Natural killer cell (primary cell): ENCODE results near the gene SH3GL1. TPM values are rescaled to one million over a fixed set of nuclear protein-coding genes. Genes with fewer than 3 reads are reported as not detected.

ENCODE experiments used
- ATAC-seq, 3 donors: fragments of 150-1000 bp in 2 of 3; fragments of 200-7000 bp in 1 of 3; cut with Tn5 transposase; 1 replicate in 1 of 3; 2 replicates in 2 of 3; pipeline ENCODE4 v1.10.0; 2021; ENCODE audit warnings: mild to moderate bottlenecking in 2 of 3, moderate library complexity in 2 of 3
- DNase-seq, 2 donors: peaks; one replicate each; pipeline versions ENCODE4 v3.0.0 to v3.0.0-alpha.2; 2013 to 2021; ENCODE audit warnings: mixed read lengths in 1 of 2
- H3K27ac ChIP-seq: one replicate; pipeline ENCODE4 v1.5.1; 2013; ENCODE audit warnings: mild to moderate bottlenecking, low read length
- H3K27me3 ChIP-seq: one replicate; pipeline ENCODE4 v1.6.1; 2013; ENCODE audit warnings: low read length; ENCODE audit not compliant: control insufficient read depth, insufficient read depth
- H3K36me3 ChIP-seq: one replicate; pipeline ENCODE4 v1.6.1; 2013; ENCODE audit warnings: low read length; ENCODE audit not compliant: control insufficient read depth, insufficient read depth
- H3K4me1 ChIP-seq: one replicate; pipeline ENCODE4 v1.6.1; 2013; ENCODE audit warnings: low read length; ENCODE audit not compliant: control insufficient read depth, insufficient read depth
- H3K4me3 ChIP-seq: one replicate; pipeline ENCODE4 v1.5.1; 2013; ENCODE audit warnings: low read length
- H3K9me3 ChIP-seq: one replicate; pipeline ENCODE4 v1.6.1; 2013; ENCODE audit warnings: low read length; ENCODE audit not compliant: control insufficient read depth, insufficient read depth
- H3K27ac Mint-ChIP-seq, 2 donors: one replicate each; pipeline ENCODE4 v1.8.0; 2022; ENCODE audit warnings: mild to moderate bottlenecking in 2 of 2, mixed read lengths in 2 of 2, moderate library complexity in 1 of 2
- H3K27me3 Mint-ChIP-seq, 2 donors: one replicate each; pipeline ENCODE4 v1.8.0; 2022; ENCODE audit warnings: low read depth in 2 of 2, mixed read lengths in 2 of 2
- H3K36me3 Mint-ChIP-seq: one replicate; pipeline ENCODE4 v1.8.0; 2022; ENCODE audit warnings: mixed read lengths
- H3K4me1 Mint-ChIP-seq, 2 donors: one replicate each; pipeline ENCODE4 v1.8.0; 2022; ENCODE audit warnings: mixed read lengths in 2 of 2
- H3K4me3 Mint-ChIP-seq: one replicate; pipeline ENCODE4 v1.8.0; 2022; ENCODE audit warnings: mild to moderate bottlenecking, moderate library complexity, mixed read lengths
- H3K9me3 Mint-ChIP-seq, 2 donors: one replicate each; pipeline ENCODE4 v1.8.0; 2022; ENCODE audit warnings: mixed read lengths in 2 of 2
- CTCF ChIP-seq: fragments of 200-600 bp; IDR thresholded peaks from one replicate; pipeline ENCODE4 v1.8.0; 2022; ENCODE audit warnings: antibody characterized with exemption
- WGBS: methylation state at CpG from one replicate; pipeline ENCODE4 v1.1.7; 2013; ENCODE audit warnings: missing lambda C conversion rate; ENCODE audit not compliant: insufficient coverage; 5-methylcytosine and 5-hydroxymethylcytosine counted together
- intact Hi-C: fragments of 100-400 bp; cut with micrococcal nuclease; formaldehyde crosslinking; loops from one replicate; pipeline ENCODE4 v1.14.2; 2022
- total RNA-seq, 4 donors: library from RNA; stranded (reverse); fragments of 120-200 nt in 1 of 4; gene quantifications; one replicate each; pipeline versions ENCODE4 v1.2.3 to v1.2.4, GENCODE V29; 2013 to 2022

The SH3GL1 gene
- total RNA-seq, 3 donors from 2014 or later (not counting 1 experiment from before 2014, with no cell fraction given), result 43.9 to 55.7 (median 49.2) TPM

- Histone ChIP-seq H3K9me3 (no peaks in the 10 kb centered on the region), H3K27me3 (no peaks in the 10 kb centered on the region), H3K27ac (no peak overlapping the region), H3K4me3 (no peak overlapping the region), H3K4me1 (peaks cover 97% of the 10 kb centered on the region), H3K36me3 (no peaks in the 10 kb centered on the region)
- H3K27me3 Mint-ChIP-seq, result no peaks in the 10 kb centered on the region
- DNase-seq, result no peak
- no peaks in the 10 kb centered on the region for H3K9me3 Mint-ChIP-seq
- H3K4me3 Mint-ChIP-seq, result no peak overlapping the region
- peaks cover 22 to 45% of the 10 kb centered on the region in 2 donors for H3K4me1 Mint-ChIP-seq
- no peak for ATAC-seq
- no peaks in the 10 kb centered on the region for H3K36me3 Mint-ChIP-seq
- 89% methylated on average over 27 of the region's 27 CpGs for WGBS
- no peak overlapping the region for H3K27ac Mint-ChIP-seq
- no peak for TF ChIP-seq CTCF
- intact Hi-C loops, result no loop called here
These were observed 25.7 kb downstream of the SH3GL1 start for GRCh38 chr19:4374498-4375163.

- H3K4me1 Mint-ChIP-seq, result peaks cover 27 to 48% of the 10 kb centered on the region in 2 donors
- intact Hi-C loops, result no loop called here
- no peak overlapping the region for H3K27ac Mint-ChIP-seq
- ATAC-seq, result no peak
- H3K27me3 ChIP-seq, result no peaks in the 10 kb centered on the region
- no peak overlapping the region for H3K4me3 ChIP-seq
- peak overlapping the region; percentile 29 for H3K4me3 Mint-ChIP-seq
- no peaks in the 10 kb centered on the region for H3K36me3 ChIP-seq
- H3K27me3 Mint-ChIP-seq, result no peaks in the 10 kb centered on the region
- H3K36me3 Mint-ChIP-seq, result no peaks in the 10 kb centered on the region
- no peaks in the 10 kb centered on the region for H3K9me3 Mint-ChIP-seq
- H3K9me3 ChIP-seq, result no peaks in the 10 kb centered on the region
- H3K4me1 ChIP-seq, result peaks cover 97% of the 10 kb centered on the region
- WGBS, result 67% methylated on average over 25 of the region's 25 CpGs
- DNase-seq, result no peak
- TF ChIP-seq CTCF, result no peak
- H3K27ac ChIP-seq, result no peak overlapping the region
These were observed 26.5 kb downstream of the SH3GL1 start for GRCh38 chr19:4373601-4374497.

GRCh38 chr19:4373013-4373367 lies 27.4 kb downstream of the SH3GL1 start:
- no peak for DNase-seq
- Mint-ChIP-seq H3K4me3 (no peak overlapping the region), H3K27ac (no peak overlapping the region), H3K9me3 (no peaks in the 10 kb centered on the region), H3K4me1 (peaks cover 33 to 55% of the 10 kb centered on the region in 2 donors), H3K36me3 (no peaks in the 10 kb centered on the region), H3K27me3 (no peaks in the 10 kb centered on the region)
- WGBS, result over 99% methylated on average over 8 of the region's 8 CpGs
- intact Hi-C loops, result no loop called here
- peaks cover 98% of the 10 kb centered on the region for H3K4me1 ChIP-seq
- no peak overlapping the region for H3K4me3 ChIP-seq
- ATAC-seq, result no peak
- H3K27me3 ChIP-seq, result no peaks in the 10 kb centered on the region
- no peak overlapping the region for H3K27ac ChIP-seq
- H3K9me3 ChIP-seq, result no peaks in the 10 kb centered on the region
- no peaks in the 10 kb centered on the region for H3K36me3 ChIP-seq
- no peak for TF ChIP-seq CTCF
